NB4 (cell line): Measurements from ENCODE around the gene RGL2.
"Not testable (repeated sequence)": the region's sequence is repeated elsewhere in the genome, so short reads cannot be mapped to it uniquely, and the experiment has no call there.

Experiments used
- DNase-seq: peaks from one replicate; pipeline ENCODE4 v3.0.0; 2010; ENCODE audit warnings: low read depth
- H3K4me3 ChIP-seq: one replicate; pipeline ENCODE4 v1.5.1; 2011; ENCODE audit warnings: mild to moderate bottlenecking, low read depth, low read length, moderate library complexity
- MYC ChIP-seq: IDR thresholded peaks from 2 replicates; pipeline ENCODE4 v1.6.1; 2011; ENCODE audit warnings: low read depth, low read length
- POLR2A ChIP-seq: IDR thresholded peaks from 2 replicates; pipeline ENCODE4 v1.6.1; 2011; ENCODE audit warnings: mild to moderate bottlenecking; ENCODE audit not compliant: insufficient read length; ENCODE audit errors: extremely low read depth
- TF ChIP-seq, protein P1 (sequence below): IDR thresholded peaks from 2 replicates; pipeline ENCODE4 v1.6.1; 2011; ENCODE audit warnings: low read depth, low read length
- TF ChIP-seq, protein P2 (sequence below): IDR thresholded peaks from one replicate; pipeline ENCODE4 v1.5.1; 2012; ENCODE audit warnings: low read depth, low read length

The RGL2 gene

DNA sequence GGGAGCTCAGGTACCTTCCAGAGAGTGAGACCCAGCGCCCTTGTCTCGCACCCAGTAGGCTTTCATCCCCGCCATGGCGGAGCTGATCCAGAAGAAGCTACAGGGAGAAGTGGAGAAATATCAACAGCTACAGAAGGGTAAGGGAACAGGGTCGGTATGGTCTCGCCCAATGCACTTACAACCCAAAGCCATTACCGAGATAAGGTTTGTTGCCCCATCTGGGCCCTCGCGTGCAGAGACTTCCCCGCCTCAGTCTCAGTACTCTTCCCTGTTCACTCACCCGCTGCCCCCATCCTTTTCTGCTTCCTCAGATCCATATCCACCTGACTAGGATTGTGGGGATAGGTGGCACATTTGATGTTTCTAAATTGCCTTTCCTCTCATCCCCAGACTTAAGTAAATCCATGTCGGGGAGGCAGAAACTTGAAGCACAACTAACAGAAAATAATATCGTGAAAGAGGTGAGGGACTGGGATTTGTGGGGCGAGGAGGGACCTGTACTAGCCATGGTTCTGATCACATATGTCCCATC is 8.9 kb downstream of the RGL2 start:
- H3K4me3 ChIP-seq, result peak overlapping the region; percentile 73
- TF ChIP-seq MYC, result no peak
- TF ChIP-seq, protein P1, sequence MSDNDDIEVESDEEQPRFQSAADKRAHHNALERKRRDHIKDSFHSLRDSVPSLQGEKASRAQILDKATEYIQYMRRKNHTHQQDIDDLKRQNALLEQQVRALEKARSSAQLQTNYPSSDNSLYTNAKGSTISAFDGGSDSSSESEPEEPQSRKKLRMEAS, result no peak
- no peak for TF ChIP-seq POLR2A
- TF ChIP-seq, protein P2, sequence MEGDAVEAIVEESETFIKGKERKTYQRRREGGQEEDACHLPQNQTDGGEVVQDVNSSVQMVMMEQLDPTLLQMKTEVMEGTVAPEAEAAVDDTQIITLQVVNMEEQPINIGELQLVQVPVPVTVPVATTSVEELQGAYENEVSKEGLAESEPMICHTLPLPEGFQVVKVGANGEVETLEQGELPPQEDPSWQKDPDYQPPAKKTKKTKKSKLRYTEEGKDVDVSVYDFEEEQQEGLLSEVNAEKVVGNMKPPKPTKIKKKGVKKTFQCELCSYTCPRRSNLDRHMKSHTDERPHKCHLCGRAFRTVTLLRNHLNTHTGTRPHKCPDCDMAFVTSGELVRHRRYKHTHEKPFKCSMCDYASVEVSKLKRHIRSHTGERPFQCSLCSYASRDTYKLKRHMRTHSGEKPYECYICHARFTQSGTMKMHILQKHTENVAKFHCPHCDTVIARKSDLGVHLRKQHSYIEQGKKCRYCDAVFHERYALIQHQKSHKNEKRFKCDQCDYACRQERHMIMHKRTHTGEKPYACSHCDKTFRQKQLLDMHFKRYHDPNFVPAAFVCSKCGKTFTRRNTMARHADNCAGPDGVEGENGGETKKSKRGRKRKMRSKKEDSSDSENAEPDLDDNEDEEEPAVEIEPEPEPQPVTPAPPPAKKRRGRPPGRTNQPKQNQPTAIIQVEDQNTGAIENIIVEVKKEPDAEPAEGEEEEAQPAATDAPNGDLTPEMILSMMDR, result no peak
- no peak for DNase-seq

DNA sequence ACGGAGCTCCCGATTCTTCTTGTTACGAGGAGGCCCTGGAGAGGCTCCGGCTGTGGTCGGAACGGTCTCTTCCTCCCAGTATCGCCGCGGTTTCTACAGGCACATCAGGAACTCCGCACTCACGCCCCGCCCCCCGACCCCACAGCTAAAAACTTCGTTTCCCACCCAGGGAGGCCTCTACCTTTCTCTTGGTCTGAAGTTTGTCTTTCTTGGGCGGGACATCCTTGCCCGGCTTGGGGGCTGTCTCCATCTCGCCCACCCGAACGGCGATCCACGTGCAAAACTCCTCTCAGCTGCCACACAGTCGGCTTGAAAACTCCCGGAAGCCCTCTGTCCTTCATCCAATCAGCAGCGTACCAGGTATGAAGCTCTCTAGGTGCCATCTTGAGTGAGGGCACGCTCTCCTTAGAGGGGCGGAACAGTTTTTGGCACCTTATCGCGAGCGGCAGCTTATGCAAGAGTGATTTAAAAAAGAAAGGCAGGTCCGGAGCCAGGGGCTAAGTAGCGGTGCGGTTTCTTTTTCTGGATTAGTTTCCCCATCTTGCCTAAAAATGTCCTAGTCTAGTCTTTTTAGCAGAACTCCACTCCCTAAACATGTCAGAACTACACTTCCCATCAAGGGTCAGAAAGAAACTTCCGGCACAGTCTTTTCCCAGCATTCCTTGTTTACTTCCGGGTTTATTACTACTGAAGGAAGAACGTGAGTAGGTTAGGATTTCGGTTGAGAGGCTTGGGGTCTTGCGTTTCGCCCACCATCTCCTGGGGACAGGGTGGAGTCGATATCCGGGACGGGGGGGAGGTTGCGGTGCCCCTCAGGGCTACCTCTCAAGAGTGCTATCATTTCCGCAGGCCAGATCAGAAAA is 9.6 kb downstream of the RGL2 start, which contains the start of the genes PFDN6 and WDR46:
Gene PFDN6 (plus strand): TSS at position 681 of the 863 bp plus-strand sequence. CDS start 256 bp downstream, outside the sequence.
Gene WDR46 (minus strand): TSS at position 319 of the 863 bp plus-strand sequence. CDS start 69 bp downstream, at position 250.
- TF ChIP-seq, protein P2, result no peak
- peak; percentile 63 for TF ChIP-seq POLR2A
- TF ChIP-seq MYC, result peak; percentile 81
- TF ChIP-seq, protein P1, result peak; percentile 91
- peak within 1 kb of the TSS; percentile 73 for H3K4me3 ChIP-seq
- DNase-seq, result peak; percentile 94

DNA sequence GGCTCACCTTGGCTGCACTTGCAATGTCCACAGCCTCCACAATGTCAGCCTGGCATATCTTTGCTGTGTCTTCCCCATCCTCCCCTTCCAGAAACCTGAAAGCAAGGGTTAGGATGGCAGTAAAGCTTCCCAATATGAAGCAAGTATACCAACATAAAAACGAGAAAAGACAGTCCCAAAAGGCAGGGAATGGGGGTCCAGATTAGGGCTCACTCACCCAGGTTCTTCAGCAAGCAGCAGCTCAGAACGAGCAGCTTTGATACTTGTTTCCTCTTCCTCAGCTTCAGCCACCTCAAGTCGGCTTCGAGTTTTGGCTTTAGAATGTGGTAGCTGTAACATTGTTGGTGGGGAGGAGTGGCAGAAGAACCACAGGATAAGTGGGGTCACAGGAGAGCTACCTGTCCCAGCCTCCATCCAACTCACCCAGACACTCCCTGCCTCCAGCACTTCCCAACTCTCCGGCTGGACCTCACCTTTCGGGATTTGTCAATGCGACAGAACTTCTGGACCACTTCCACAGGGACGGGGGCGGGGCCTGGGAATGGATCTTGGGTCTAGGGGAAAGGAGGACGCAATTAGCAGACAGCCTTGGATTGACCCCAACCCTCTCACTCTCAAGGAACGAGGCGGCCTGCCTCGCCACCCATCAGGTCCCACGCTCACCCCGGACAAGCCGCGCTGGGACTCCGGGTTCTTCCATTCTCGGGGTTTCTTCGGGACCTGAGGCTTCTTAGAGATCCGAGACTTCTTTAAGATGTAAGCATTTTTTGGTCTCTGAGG is 10.4 kb downstream of the RGL2 start:
- TF ChIP-seq, protein P1, result no peak
- no peak for TF ChIP-seq MYC
- TF ChIP-seq POLR2A, result no peak
- TF ChIP-seq, protein P2, result no peak
- H3K4me3 ChIP-seq, result peak overlapping the region; percentile 73
- DNase-seq, result no peak

DNA sequence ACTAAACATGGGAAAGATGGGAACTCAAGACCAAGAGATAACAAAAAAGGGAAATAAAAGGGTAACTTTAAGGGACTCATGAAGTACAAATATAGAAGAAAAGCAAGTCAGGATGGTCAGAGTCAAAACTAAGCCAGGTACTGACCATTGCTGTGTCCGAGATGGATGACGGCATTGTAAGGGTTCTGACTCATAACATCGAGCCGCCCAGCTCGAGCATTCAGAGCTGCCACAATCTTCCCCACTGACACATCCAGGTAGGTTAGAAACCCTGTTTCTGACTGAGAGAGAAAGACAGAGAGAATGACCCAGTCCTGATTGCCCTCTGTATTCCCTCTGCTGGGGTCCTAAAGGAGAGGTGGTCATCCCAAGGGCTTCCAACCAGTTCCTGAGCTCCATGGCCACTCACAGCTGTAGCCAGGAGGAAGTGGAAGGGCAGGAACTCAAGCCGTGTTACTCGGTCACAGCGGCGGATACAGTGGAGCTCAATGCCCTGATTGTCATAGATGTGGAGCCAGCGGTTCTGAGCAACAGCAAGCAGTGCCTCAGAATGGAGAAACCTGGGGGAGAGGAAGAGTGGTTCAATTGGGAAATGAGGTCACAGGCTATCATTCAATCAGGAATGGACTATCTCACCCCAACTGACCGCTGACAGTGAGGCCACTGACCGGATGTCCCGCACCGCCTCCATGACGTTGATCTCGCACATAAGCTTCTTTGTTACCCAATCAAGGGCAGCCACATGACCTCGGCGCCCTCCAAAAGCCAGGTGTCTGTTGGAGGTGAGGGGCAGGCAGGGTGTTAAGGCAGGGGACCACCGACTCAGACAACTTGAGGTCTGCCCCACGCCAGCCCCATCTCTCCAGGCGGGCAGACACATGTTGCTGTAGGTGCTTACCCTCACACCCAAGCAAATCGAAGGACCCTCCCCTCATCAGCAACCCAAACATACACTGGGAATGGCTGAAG is 11.5 kb downstream of the RGL2 start:
- H3K4me3 ChIP-seq, result peak overlapping the region; percentile 73
- no peak for DNase-seq
- TF ChIP-seq MYC, result no peak
- TF ChIP-seq, protein P2, result no peak
- TF ChIP-seq POLR2A, result no peak
- TF ChIP-seq, protein P1, result no peak

DNA sequence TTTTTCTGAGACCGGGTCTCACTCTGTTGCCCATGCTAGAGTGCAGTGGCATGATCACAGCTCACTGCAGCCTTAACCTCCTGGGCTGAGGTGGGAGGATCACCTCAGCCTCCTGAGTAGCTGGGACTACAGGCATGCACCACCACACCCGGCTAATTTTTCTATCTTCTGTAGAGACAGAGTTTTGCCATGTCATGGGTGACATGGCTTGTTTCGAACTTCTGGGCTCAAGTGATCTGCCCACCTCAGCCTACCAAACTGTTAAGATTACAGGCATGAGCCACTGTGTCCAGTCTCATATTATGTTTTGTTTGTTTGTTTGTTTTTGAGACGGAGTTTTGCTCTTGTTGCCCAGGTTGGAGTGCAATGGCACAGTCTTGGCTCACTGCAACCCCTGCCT is 13.5 kb downstream of the RGL2 start:
- H3K4me3 ChIP-seq, DNase-seq: not testable (repeated sequence)
